ENCODE measurements around the gene MBP.

The MBP gene

GRCh38 chr18:77014538-77014937 is 118.0 kb downstream of the MBP start:
- in situ Hi-C loops (cut with HindIII; ENCODE audit: low pct_unique_long_range_greater_than_20kb, low sequenced_read_pairs) = no loop called here
- TF ChIP-seq JUND (IDR thresholded peaks at IDR 0.05; ENCODE audit: low read depth) = no peak
- no peak for DNase-seq (ENCODE audit: low read depth in 1 of 2, low spot score in 1 of 2)

- no peak for TF ChIP-seq JUND (IDR thresholded peaks at IDR 0.05; ENCODE audit: low read depth)
- in situ Hi-C loops (cut with HindIII; ENCODE audit: low pct_unique_long_range_greater_than_20kb, low sequenced_read_pairs) = no loop called here
- DNase-seq (ENCODE audit: low read depth in 1 of 2, low spot score in 1 of 2) = no peak
Observed at GRCh38 chr18:77013811-77014521, 118.6 kb downstream of the MBP start.

- no peak for DNase-seq (ENCODE audit: low read depth in 1 of 2, low spot score in 1 of 2)
- in situ Hi-C loops (cut with HindIII; ENCODE audit: low pct_unique_long_range_greater_than_20kb, low sequenced_read_pairs) = no loop called here
- TF ChIP-seq JUND (IDR thresholded peaks at IDR 0.05; ENCODE audit: low read depth) = no peak
Observed at GRCh38 chr18:77012806-77013541, 119.6 kb downstream of the MBP start.

- in situ Hi-C loops (cut with HindIII; ENCODE audit: low pct_unique_long_range_greater_than_20kb, low sequenced_read_pairs) = no loop called here
- TF ChIP-seq JUND (IDR thresholded peaks at IDR 0.05; ENCODE audit: low read depth) = no peak
- no peak for DNase-seq (ENCODE audit: low read depth in 1 of 2, low spot score in 1 of 2)
Observed at GRCh38 chr18:77012120-77012519, 120.5 kb downstream of the MBP start.

- in situ Hi-C loops (cut with HindIII; ENCODE audit: low pct_unique_long_range_greater_than_20kb, low sequenced_read_pairs) = no loop called here
- DNase-seq (ENCODE audit: low read depth in 1 of 2, low spot score in 1 of 2) = no peak
- TF ChIP-seq JUND (IDR thresholded peaks at IDR 0.05; ENCODE audit: low read depth) = no peak
Observed at GRCh38 chr18:77009675-77010074, 122.9 kb downstream of the MBP start.

GRCh38 chr18:77008576-77009315 is 123.8 kb downstream of the MBP start:
- no peak for DNase-seq (ENCODE audit: low read depth in 1 of 2, low spot score in 1 of 2)
- in situ Hi-C loops (cut with HindIII; ENCODE audit: low pct_unique_long_range_greater_than_20kb, low sequenced_read_pairs) = no loop called here
- no peak for TF ChIP-seq JUND (IDR thresholded peaks at IDR 0.05; ENCODE audit: low read depth)

GRCh38 chr18:77008006-77008405 is 124.6 kb downstream of the MBP start:
- in situ Hi-C loops (cut with HindIII; ENCODE audit: low pct_unique_long_range_greater_than_20kb, low sequenced_read_pairs) = no loop called here
- DNase-seq (ENCODE audit: low read depth in 1 of 2, low spot score in 1 of 2) = no peak
- TF ChIP-seq JUND (IDR thresholded peaks at IDR 0.05; ENCODE audit: low read depth) = no peak

GRCh38 chr18:77007251-77007650 is 125.3 kb downstream of the MBP start:
- no peak for TF ChIP-seq JUND (IDR thresholded peaks at IDR 0.05; ENCODE audit: low read depth)
- no peak for DNase-seq (ENCODE audit: low read depth in 1 of 2, low spot score in 1 of 2)
- in situ Hi-C loops (cut with HindIII; ENCODE audit: low pct_unique_long_range_greater_than_20kb, low sequenced_read_pairs) = no loop called here

GRCh38 chr18:77006305-77007175 is 126.0 kb downstream of the MBP start:
- no peak for TF ChIP-seq JUND (IDR thresholded peaks at IDR 0.05; ENCODE audit: low read depth)
- DNase-seq (ENCODE audit: low read depth in 1 of 2, low spot score in 1 of 2) = no peak
- in situ Hi-C loops (cut with HindIII; ENCODE audit: low pct_unique_long_range_greater_than_20kb, low sequenced_read_pairs) = no loop called here

- in situ Hi-C loops (cut with HindIII; ENCODE audit: low pct_unique_long_range_greater_than_20kb, low sequenced_read_pairs) = no loop called here
- no peak for DNase-seq (ENCODE audit: low read depth in 1 of 2, low spot score in 1 of 2)
- no peak for TF ChIP-seq JUND (IDR thresholded peaks at IDR 0.05; ENCODE audit: low read depth)
Observed at GRCh38 chr18:77005651-77006195, 126.9 kb downstream of the MBP start.

- in situ Hi-C loops (cut with HindIII; ENCODE audit: low pct_unique_long_range_greater_than_20kb, low sequenced_read_pairs) = no loop called here
- TF ChIP-seq JUND (IDR thresholded peaks at IDR 0.05; ENCODE audit: low read depth) = no peak
- no peak for DNase-seq (ENCODE audit: low read depth in 1 of 2, low spot score in 1 of 2)
Observed at GRCh38 chr18:77004555-77005380, 127.8 kb downstream of the MBP start.
